IPS-15b (cell line): ENCODE data around the gene IFNA2.
"Not testable (repeated sequence)": the region's sequence is repeated elsewhere in the genome, so short reads cannot be mapped to it uniquely, and the experiment has no call there.

Experiments
- H3K27me3 ChIP-seq: one replicate; pipeline ENCODE4 v1.6.1; 2013; ENCODE audit warnings: low read length; ENCODE audit not compliant: control insufficient read depth, insufficient read depth
- H3K36me3 ChIP-seq: one replicate; pipeline ENCODE4 v1.6.1; 2013; ENCODE audit warnings: low read length; ENCODE audit not compliant: control insufficient read depth, insufficient read depth
- H3K4me1 ChIP-seq: one replicate; pipeline ENCODE4 v1.6.1; 2013; ENCODE audit warnings: mild to moderate bottlenecking, low read length; ENCODE audit not compliant: control insufficient read depth, insufficient read depth
- H3K4me3 ChIP-seq: one replicate; pipeline ENCODE4 v1.5.1; 2013; ENCODE audit warnings: low read depth, low read length
- H3K9ac ChIP-seq: one replicate; pipeline ENCODE4 v1.6.1; 2013; ENCODE audit warnings: low read depth, mild to moderate bottlenecking, low read length
- H3K9me3 ChIP-seq: one replicate; pipeline ENCODE4 v1.6.1; 2013; ENCODE audit warnings: mild to moderate bottlenecking, low read length; ENCODE audit not compliant: control insufficient read depth, insufficient read depth

Gene IFNA2

DNA sequence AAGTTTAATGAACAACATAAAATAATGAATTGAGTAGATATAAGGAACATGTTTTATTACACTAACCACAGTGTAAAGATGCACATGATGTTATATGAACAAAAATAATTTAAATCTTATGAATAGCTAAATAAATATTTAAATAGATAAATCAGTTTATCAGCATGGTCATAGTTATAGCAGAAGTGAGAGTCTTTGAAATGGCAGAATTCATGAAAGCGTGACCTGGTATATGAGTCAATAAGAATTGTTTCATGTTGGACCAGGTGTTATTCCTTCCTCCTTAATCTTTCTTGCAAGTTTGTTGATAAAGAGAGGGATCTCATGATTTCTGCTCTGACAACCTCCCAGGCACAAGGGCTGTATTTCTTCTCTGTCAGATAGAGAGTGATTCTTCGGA is 18.0 kb downstream of the IFNA2 start:
- not testable (repeated sequence) for H3K9me3 ChIP-seq, H3K36me3 ChIP-seq, H3K27me3 ChIP-seq, H3K9ac ChIP-seq, H3K4me3 ChIP-seq, H3K4me1 ChIP-seq

DNA sequence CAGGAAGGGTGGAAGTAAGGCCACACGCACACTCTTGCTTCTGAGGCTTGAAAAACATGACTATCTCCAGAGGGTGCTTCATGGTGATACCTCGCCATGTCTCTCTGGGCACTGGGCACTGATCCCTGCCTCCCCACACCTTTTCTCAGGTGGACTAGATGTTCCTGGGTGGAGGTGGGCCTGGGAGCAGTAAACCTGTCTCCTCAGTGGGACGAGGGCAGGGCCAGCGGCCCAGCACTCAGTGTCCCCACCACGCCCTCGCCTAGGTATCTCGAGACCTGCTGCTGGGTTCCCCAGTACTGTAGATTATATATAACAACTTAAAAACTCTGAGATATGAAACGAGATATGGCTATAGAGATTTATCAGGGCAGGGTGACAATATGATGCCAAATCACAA is 22.9 kb downstream of the IFNA2 start:
- H3K27me3 ChIP-seq, result no peaks in the 10 kb centered on the region
- H3K4me3 ChIP-seq, result no peak overlapping the region
- no peak overlapping the region for H3K9ac ChIP-seq
- H3K9me3 ChIP-seq, result no peaks in the 10 kb centered on the region
- H3K4me1 ChIP-seq, result no peaks in the 10 kb centered on the region
- H3K36me3 ChIP-seq, result no peaks in the 10 kb centered on the region

DNA sequence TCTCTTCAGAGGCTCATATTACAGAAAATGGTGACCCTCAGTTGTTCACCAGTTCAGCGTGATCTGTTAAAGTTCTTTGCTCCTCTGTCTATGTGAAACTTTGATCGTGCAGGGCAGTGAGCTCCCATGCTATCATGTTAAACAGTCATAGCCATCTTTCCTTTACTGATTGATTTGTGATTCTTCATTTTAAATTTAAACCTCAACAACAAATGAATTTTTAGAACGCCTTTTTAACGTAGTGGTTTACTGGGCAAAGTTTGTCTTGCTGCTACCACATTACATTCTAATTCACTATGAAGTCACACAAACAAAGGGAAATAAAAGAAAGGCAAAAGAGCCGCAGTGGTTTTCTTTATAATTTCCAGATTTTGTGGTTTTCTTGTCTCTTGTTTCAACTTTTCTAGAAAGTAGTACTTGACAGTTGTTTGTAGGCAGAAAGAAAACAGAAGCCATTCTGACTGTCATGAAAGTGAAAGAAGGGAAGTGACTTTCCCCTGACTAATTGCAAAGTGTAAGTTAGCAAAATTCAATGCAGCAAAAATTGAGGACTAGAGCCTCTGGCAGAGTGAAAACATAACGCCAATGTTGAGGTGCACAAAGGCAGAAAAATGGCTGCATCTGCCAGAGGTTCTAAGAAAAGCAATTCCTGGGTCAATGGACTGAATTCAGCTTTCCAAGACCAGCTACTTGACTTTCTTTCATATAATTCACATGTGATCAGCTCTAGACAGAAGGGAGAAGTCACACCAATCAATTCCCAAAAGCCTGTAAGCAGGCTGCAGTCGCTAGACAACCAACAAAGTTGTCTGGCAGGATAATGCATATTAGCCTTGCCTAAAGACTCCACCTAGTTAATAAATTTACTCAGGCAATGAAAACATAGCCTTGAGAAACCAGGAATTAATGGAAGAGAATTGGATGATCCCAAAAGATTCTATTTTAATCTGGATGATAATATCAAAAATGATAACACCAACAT is 27.4 kb downstream of the IFNA2 start:
- Histone ChIP-seq H3K9me3 (no peaks in the 10 kb centered on the region), H3K36me3 (no peaks in the 10 kb centered on the region), H3K4me1 (no peaks in the 10 kb centered on the region), H3K9ac (no peak overlapping the region), H3K27me3 (no peaks in the 10 kb centered on the region), H3K4me3 (no peak overlapping the region)

DNA sequence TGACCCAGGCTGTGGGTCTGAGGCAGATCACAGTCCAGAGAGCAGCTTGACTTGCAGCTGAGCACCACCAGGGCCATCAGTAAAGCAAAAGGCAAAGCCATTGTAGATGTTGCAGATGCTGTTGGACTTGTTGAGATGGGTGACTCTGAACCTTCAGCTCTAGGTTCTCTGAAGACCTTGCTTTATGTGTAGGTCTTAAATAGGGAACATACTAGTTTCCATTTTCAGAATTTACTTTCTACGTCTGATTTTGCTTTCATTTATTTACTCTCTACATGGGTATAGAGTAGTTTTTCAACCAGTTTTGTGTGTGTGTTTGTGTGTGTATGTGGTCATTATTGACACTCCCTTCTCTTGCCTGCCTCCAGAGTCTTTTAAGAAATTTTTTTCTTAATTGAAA is 34.4 kb downstream of the IFNA2 start, which contains the start of gene IFNA6:
TSS of gene IFNA6 (minus strand) at position 101 of the 400 bp plus-strand sequence. CDS start at position 101, 0 bp downstream.
- H3K4me3 ChIP-seq, result no peak within 1 kb of the TSS
- H3K9me3 ChIP-seq, result no peaks in the 10 kb centered on the region
- no peaks in the 10 kb centered on the region for H3K36me3 ChIP-seq
- H3K9ac ChIP-seq, result no peak within 1 kb of the TSS
- H3K4me1 ChIP-seq, result no peaks in the 10 kb centered on the region
- no peaks in the 10 kb centered on the region for H3K27me3 ChIP-seq

DNA sequence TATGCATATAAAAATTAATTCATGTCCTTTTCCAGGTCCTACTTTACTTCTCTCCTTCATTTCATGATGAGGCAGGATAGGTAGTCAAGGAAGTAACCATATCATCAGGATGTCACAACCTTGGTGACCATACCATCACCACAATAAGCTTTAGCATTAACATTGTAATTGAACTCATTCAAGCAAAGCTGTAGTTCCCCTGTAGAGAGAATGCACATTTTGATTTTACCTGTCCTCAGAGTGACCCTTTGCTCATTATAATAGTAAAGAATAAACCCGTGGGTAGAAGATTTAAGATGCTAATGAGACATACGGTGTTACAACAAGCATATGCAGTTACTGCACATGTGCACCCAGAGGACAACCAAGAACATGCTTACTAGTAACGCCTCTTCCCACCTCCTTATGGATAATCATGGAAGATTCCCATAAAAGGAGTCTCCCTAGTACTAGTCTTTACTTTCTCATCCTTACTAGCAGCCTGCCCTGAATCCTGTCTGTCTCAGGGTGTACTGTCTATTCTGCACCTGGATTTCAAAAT is 36.7 kb downstream of the IFNA2 start:
- H3K4me1 ChIP-seq, result no peaks in the 10 kb centered on the region
- no peaks in the 10 kb centered on the region for H3K9me3 ChIP-seq
- no peak overlapping the region for H3K4me3 ChIP-seq
- no peak overlapping the region for H3K9ac ChIP-seq
- H3K27me3 ChIP-seq, result no peaks in the 10 kb centered on the region
- no peaks in the 10 kb centered on the region for H3K36me3 ChIP-seq

DNA sequence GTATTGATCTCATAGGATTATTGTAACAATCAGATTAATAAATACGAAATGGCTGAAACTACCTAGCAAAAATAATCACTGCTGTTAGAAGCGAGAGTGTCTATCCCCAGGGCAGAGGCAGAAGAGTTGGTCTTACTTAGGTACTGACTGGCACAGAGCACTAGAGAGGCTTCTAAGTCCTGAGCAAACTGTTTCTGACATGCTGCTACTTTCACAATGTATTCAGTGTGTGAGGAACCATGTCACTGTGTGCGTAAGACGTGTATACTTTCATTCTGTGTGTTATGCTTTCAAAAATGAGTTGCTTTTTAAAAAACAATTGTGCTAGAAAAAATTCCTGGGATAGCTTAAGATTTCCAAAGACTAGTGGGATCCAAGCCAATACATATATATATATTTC is 44.5 kb downstream of the IFNA2 start:
- H3K9ac ChIP-seq, result no peak overlapping the region
- H3K4me1 ChIP-seq, result peaks cover 3% of the 10 kb centered on the region
- H3K27me3 ChIP-seq, result no peaks in the 10 kb centered on the region
- no peaks in the 10 kb centered on the region for H3K9me3 ChIP-seq
- H3K4me3 ChIP-seq, result no peak overlapping the region
- H3K36me3 ChIP-seq, result no peaks in the 10 kb centered on the region

DNA sequence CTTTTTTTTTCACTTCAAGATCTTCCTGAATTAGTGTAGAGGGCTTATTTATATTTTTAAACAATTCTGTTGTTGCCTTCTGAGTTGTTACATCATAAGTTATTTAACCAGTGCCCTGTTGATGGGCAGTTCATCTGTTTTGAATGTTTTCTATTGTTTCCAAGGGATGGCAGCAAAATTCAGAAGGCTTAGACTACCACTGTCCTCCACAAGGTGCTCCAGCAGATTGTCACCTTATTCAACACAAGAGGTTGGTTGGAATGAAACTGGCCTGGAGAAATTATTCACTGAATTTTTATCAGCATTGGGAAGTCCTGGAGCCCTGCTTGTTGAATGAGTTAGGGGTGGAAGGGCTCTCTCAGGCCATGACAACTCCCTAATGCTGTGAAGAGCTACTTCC is 48.7 kb downstream of the IFNA2 start:
- H3K27me3 ChIP-seq, result no peaks in the 10 kb centered on the region

DNA sequence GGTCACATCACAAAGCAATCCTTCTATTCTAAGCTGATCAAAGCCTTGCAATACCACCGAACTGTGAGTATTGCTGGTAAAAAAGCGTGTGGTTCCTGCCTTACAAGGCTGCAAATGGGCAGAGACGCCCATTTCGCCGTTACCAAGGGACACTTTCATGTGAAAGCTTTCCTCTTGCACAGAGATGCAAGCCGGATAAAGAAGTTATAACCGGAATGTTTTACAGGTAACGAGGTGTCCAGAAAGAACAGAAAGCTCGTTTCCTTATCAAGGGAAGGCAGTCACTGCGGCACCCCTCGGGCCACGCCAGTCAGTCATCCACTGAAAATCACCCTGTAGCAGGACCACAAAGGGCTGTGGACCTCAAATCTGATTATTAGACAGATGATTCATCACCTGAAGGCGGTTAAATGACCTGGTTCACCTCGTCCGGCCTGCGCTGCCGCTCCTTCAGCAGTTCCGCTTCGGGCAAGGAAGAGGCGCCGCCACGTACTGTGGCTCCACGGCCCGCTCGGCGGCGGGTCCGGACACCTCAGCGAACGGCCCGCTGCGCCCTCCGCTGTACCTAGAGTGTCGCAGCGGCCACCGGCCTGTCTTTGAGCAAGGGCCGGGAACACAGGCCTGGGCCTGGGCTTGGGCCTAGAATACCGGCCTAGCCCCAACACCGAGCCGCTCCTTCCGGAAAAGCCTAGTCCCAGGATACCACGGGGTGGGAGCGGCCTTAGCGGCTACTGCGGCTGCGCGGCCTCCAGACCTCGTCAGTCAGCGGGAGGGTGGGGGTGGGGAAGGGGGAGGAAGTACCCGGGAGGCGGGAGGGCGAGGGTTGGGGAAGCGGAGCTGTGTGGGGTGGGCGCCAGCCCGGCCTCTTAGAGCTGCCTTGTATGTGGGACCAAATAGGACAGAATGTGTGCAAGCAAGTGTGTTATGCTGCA is 50.2 kb downstream of the IFNA2 start, which contains the start of gene KLHL9:
TSS of gene KLHL9 (minus strand) at position 704 of the 932 bp plus-strand sequence. CDS start at position 159, 545 bp downstream.
- H3K9ac ChIP-seq, result peak within 1 kb of the TSS; percentile 90
- no peaks in the 10 kb centered on the region for H3K36me3 ChIP-seq
- no peaks in the 10 kb centered on the region for H3K27me3 ChIP-seq
- peaks cover 8% of the 10 kb centered on the region for H3K4me1 ChIP-seq
- peak within 1 kb of the TSS; percentile 92 for H3K4me3 ChIP-seq
- H3K9me3 ChIP-seq, result no peaks in the 10 kb centered on the region

More for the DNA sequence above, 48.7 kb downstream of the IFNA2 start:
- Histone ChIP-seq H3K9me3 (no peaks in the 10 kb centered on the region), H3K36me3 (no peaks in the 10 kb centered on the region), H3K4me1 (peaks cover 8% of the 10 kb centered on the region), H3K4me3 (no peak overlapping the region), H3K9ac (no peak overlapping the region)
